DOHH2 (cell line): Measurements from ENCODE around the gene LEFTY2.

Experiments
- H3F3A ChIP-seq: fragments of 200-600 bp; sonication (generic), shearing (Covaris generic); 2 replicates; pipeline ENCODE4 v1.6.0; 2016; ENCODE audit warnings: antibody characterized with exemption, mild to moderate bottlenecking; ENCODE audit not compliant: control insufficient read depth, insufficient read depth
- H3K27ac ChIP-seq: fragments of 200-600 bp; sonication (generic); 2 replicates; pipeline ENCODE4 v1.5.1; 2014; ENCODE audit warnings: low read depth, mild to moderate bottlenecking, low read length, moderate library complexity
- H3K27me3 ChIP-seq: fragments of 200-600 bp; sonication (generic); 2 replicates; pipeline ENCODE4 v1.6.1; 2014; ENCODE audit warnings: mild to moderate bottlenecking, low read length, mixed read lengths; ENCODE audit not compliant: control insufficient read depth
- H3K36me3 ChIP-seq: fragments of 200-600 bp; sonication (generic); 2 replicates; pipeline ENCODE4 v1.6.1; 2014; ENCODE audit warnings: mild to moderate bottlenecking, low read length, moderate library complexity, mixed read lengths; ENCODE audit not compliant: control insufficient read depth
- H3K4me1 ChIP-seq: fragments of 200-600 bp; sonication (generic); 2 replicates; pipeline ENCODE4 v1.6.1; 2014; ENCODE audit warnings: mild to moderate bottlenecking, low read length, mixed read lengths; ENCODE audit not compliant: control insufficient read depth
- H3K4me2 ChIP-seq: fragments of 200-600 bp; sonication (generic); 2 replicates; pipeline ENCODE4 v1.6.0; 2014; ENCODE audit warnings: mild to moderate bottlenecking, low read length, moderate library complexity
- H3K4me3 ChIP-seq: fragments of 200-600 bp; sonication (generic); 2 replicates; pipeline ENCODE4 v1.5.1; 2014; ENCODE audit warnings: mild to moderate bottlenecking, low read length, mixed read lengths
- H3K79me2 ChIP-seq: fragments of 200-600 bp; sonication (generic); 2 replicates; pipeline ENCODE4 v1.6.1; 2014; ENCODE audit warnings: mild to moderate bottlenecking, low read length, mixed read lengths; ENCODE audit not compliant: control insufficient read depth
- H3K9me2 ChIP-seq: fragments of 200-600 bp; sonication (generic); replicated peaks from 2 replicates; pipeline ENCODE4 v1.6.1; 2014; ENCODE audit warnings: mild to moderate bottlenecking, low read length, mixed read lengths; ENCODE audit not compliant: control insufficient read depth
- H3K9me3 ChIP-seq: fragments of 200-600 bp; sonication (generic); 2 replicates; pipeline ENCODE4 v1.6.1; 2014; ENCODE audit warnings: antibody characterized with exemption, low read length, mixed read lengths; ENCODE audit not compliant: control insufficient read depth, insufficient read depth
- H4K20me1 ChIP-seq: fragments of 200-600 bp; sonication (generic); 2 replicates; pipeline ENCODE4 v1.6.0; 2014; ENCODE audit warnings: low read depth, mild to moderate bottlenecking, antibody characterized with exemption, low read length, moderate library complexity; ENCODE audit not compliant: control insufficient read depth, insufficient read depth
- CTCF ChIP-seq: fragments of 200-600 bp; sonication (generic); IDR thresholded peaks from one replicate; pipeline ENCODE4 v1.5.1; 2014; ENCODE audit warnings: antibody characterized with exemption, mild to moderate bottlenecking, low read depth, low read length; ENCODE audit not compliant: poor library complexity, severe bottlenecking
- EZH2phosphoT487 ChIP-seq: fragments of 200-600 bp; sonication (generic); IDR thresholded peaks from 2 replicates; pipeline ENCODE4 v1.6.1; 2017; ENCODE audit warnings: borderline replicate concordance, mild to moderate bottlenecking, antibody characterized with exemption, low read length, moderate library complexity, mixed read lengths

Gene LEFTY2

GRCh38 chr1:225928186-225929175 lies 12.5 kb downstream of the LEFTY2 start:
- H3K4me1 ChIP-seq = peaks cover 11% of the 10 kb centered on the region
- H3K27ac ChIP-seq = no peak overlapping the region
- H4K20me1 ChIP-seq = no peaks in the 10 kb centered on the region
- no peaks in the 10 kb centered on the region for H3K9me2 ChIP-seq
- H3K36me3 ChIP-seq = peaks cover 4% of the 10 kb centered on the region
- H3K27me3 ChIP-seq = no peaks in the 10 kb centered on the region
- H3F3A ChIP-seq = no peaks in the 10 kb centered on the region
- H3K79me2 ChIP-seq = peaks cover 8% of the 10 kb centered on the region
- H3K4me2 ChIP-seq = no peak overlapping the region
- no peaks in the 10 kb centered on the region for H3K9me3 ChIP-seq
- no peak for TF ChIP-seq EZH2phosphoT487
- H3K4me3 ChIP-seq = no peak overlapping the region

- Histone ChIP-seq H3K27ac (no peak overlapping the region), H3K9me3 (no peaks in the 10 kb centered on the region), H3K36me3 (peaks cover 20% of the 10 kb centered on the region), H3K9me2 (no peaks in the 10 kb centered on the region), H3K79me2 (peaks cover 26% of the 10 kb centered on the region), H3K4me2 (no peak overlapping the region), H3K27me3 (no peaks in the 10 kb centered on the region), H3F3A (no peaks in the 10 kb centered on the region), H3K4me1 (peaks cover 22% of the 10 kb centered on the region), H3K4me3 (no peak overlapping the region), H4K20me1 (no peaks in the 10 kb centered on the region)
- no peak for TF ChIP-seq CTCF
- TF ChIP-seq EZH2phosphoT487 = no peak
Observed at GRCh38 chr1:225926551-225927113, 14.4 kb downstream of the LEFTY2 start.

- Histone ChIP-seq H3K9me3 (no peaks in the 10 kb centered on the region), H3K4me1 (peaks cover 22% of the 10 kb centered on the region), H3K4me2 (peak within 1 kb of the TSS; percentile 92), H4K20me1 (no peaks in the 10 kb centered on the region), H3K36me3 (peaks cover 42% of the 10 kb centered on the region), H3K79me2 (peaks cover 29% of the 10 kb centered on the region), H3K27ac (peak within 1 kb of the TSS; percentile 80), H3K9me2 (no peaks in the 10 kb centered on the region), H3F3A (no peaks in the 10 kb centered on the region), H3K4me3 (peak within 1 kb of the TSS; percentile 99), H3K27me3 (no peaks in the 10 kb centered on the region)
- TF ChIP-seq CTCF (no peak), EZH2phosphoT487 (no peak)
Observed at GRCh38 chr1:225923692-225924555, 17.1 kb downstream of the LEFTY2 start, which contains the start of gene PYCR2. PYCR2 (minus strand) TSS chr1:225924250; CDS start chr1:225924110, 140 bp downstream.
